Measurements from ENCODE around the gene DERL2. TPM values are rescaled to one million over a fixed set of nuclear protein-coding genes. Genes with fewer than 3 reads are reported as not detected.
"Not testable (repeated sequence)": the region's sequence is repeated elsewhere in the genome, so short reads cannot be mapped to it uniquely, and the experiment has no call there.

DERL2 gene
- total RNA-seq, 1 donor from 2014 or later: 77.4 TPM

- no peak for DNase-seq (ENCODE audit: low spot score)
Observed at GRCh38 chr17:5437721-5438317, 48.2 kb downstream of the DERL2 start.

DNA sequence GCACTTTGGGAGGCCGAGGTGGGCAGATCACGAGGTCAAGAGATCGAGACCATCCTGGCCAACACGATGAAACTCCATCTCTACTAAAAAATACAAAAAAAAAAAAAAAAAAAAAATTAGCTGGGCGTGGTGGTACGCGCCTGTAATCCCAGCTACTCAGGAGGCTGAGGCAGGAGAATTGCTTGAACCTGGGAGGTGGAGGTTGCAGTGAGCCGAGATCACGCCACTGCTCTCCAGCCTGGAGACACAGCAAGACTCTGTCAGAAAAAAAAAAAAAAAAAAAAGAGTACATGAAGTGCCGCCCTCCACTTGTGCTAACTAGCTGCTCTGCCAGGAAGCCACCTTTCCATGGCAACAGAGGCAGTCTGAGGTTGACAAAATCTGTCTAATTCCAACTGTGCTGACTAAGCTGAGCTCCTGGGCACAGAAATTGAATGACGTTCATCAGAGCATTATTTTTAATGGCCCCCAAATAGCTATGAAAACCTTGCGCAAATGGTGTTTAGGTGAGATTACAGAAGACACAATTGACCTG, 50.1 kb downstream of the DERL2 start:
- DNase-seq (ENCODE audit: low spot score): not testable (repeated sequence)

DNA sequence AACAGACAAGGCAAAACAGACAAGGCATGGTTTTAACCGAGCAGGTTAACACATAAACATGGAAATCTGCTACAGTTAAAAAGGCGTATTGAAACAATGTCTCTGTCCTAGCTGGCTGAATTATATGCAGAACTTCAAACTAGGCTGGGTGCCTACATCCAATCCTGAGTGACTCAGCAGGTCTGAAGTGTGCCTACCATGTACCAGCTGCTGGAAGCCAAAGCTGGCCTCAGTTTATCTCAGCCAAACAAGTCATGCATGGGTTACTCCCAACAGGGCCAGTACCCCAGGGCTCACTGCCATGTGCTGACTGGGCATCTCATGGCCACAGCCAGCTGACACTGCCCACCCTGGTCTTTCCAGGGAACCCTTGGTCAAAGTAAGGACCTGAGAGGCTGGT, 51.0 kb downstream of the DERL2 start:
- DNase-seq (ENCODE audit: low spot score): no peak

DNA sequence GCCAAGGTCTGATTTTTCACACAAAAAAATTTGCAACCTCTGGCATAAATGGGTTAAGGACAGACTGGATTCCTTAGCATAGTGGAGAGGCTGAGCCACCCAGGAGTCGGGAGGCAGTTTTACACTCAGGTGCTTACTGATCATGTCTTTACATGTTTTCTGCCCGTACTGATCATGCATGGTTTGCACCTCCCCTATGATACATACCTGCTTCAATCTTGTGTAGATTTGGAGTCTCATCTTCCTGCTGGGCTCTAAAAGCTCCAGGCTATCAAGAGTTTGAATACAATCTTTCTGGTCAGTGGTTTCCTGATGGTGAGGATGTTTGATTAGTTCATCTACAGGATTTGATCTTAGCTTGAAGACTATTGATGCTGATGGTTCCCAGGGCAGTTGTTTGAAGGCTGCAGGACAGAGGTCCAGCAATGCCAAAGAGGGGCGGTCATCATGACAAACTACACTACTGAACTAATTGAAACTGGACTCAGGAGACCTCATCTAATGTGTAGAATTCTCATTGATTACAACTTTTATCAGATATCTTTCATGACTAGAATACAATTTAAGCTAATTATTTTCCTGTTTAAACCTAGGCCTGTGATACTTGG, 53.9 kb downstream of the DERL2 start:
- no peak for DNase-seq (ENCODE audit: low spot score)

DNA sequence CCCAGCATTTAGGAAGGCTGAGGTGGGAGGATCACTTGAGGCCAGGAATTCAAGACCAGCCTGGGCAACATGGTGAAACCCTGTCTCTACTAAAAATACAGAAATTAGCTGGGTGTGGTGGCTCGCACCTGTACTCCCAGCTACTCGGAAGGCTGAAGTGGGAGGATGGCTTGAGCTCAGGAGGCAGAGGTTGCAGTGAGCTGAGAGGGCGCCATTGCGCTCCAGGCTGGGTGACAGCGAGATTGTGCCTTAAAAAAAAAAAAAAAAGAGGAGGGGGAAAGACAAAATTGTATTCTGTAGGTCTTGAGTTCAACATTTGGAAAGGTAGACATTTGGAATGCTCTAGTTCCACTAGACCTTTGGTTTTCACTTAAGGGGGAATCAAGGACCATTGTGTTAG, 54.7 kb downstream of the DERL2 start:
- not testable (repeated sequence) for DNase-seq (ENCODE audit: low spot score)

- DNase-seq (ENCODE audit: low spot score): no peak
Observed at GRCh38 chr17:5430413-5430999, 55.5 kb downstream of the DERL2 start.

- no peak for DNase-seq (ENCODE audit: low spot score)
Observed at GRCh38 chr17:5429191-5429887, 56.6 kb downstream of the DERL2 start.

- DNase-seq (ENCODE audit: low spot score): no peak
Observed at GRCh38 chr17:5425826-5426225, 60.2 kb downstream of the DERL2 start.

DNA sequence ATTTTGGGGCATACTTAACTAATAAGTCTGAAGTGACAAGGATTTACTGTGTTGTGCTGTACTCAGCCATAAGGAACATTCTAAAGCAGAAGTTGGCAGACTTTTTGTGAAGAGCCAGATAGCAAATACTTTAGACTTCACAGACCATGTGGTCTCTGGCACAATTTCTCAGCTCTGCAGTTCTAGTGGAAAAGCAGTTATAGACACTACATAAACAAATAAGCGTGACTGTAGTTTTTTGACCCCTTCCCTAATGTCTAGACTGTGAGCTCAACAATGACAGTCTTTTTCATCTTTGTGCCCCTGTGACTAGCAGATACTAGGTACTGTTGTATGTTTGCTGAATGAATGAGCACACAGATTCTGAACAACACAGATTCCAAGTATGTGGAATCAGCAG, 61.1 kb downstream of the DERL2 start:
- no peak for DNase-seq (ENCODE audit: low spot score)

DNA sequence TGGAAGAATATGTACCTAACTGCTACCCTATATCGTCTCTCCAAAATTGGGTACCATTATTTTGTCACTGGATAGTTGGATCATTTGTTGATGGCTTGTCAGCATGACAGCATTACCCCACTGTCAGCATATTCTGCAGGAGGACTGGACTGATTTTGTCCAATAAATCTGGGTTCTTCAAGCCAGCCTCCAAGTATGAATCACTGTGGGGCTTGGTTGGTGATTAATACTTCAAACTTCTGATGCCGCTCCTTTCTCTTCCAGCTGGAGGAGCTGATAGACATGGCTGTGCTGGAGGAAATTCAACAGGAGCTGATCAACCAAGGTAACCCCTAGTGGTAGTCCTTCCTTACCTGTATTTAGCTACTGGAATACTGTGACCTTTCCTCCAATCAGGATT, 63.5 kb downstream of the DERL2 start:
- DNase-seq (ENCODE audit: low spot score): no peak

Other genes starting within 250 kb of the DERL2 start
- gene RABEP1, start 203.9 kb downstream of the DERL2 start, total RNA-seq: 35.9 TPM
- gene NUP88, start 66.5 kb downstream of the DERL2 start, total RNA-seq: 37.4 TPM
- gene RPAIN, start 66.0 kb downstream of the DERL2 start, total RNA-seq: 34.1 TPM
- 78.0 TPM for gene C1QBP, start 47.0 kb downstream of the DERL2 start, total RNA-seq
- 11.5 TPM for gene DHX33, start 17.2 kb downstream of the DERL2 start, total RNA-seq
- gene MIS12, start 388 bp upstream of the DERL2 start, total RNA-seq: 15.3 TPM
- 27.0 TPM for gene NLRP1, start 98.3 kb upstream of the DERL2 start, total RNA-seq

Measured in mucosa of gallbladder (tissue), 1 donor.